Fibroblast of pulmonary artery (primary cell): Measurements from ENCODE around the gene KAT2B.

Experiments
- DNase-seq: peaks from one replicate; pipeline ENCODE4 v3.0.0-alpha.2; 2010; ENCODE audit warnings: low read depth
- H3K4me3 ChIP-seq: replicated peaks from 2 replicates; pipeline ENCODE4 v1.5.1; 2011; ENCODE audit warnings: low read depth, mild to moderate bottlenecking, control low read depth, low read length, moderate library complexity
- TF ChIP-seq, protein P1 (sequence below): IDR thresholded peaks from 2 replicates; pipeline ENCODE4 v1.5.1; 2011; ENCODE audit warnings: mild to moderate bottlenecking, control low read depth, low read length, inconsistent platforms; ENCODE audit errors: missing control alignments

Gene KAT2B

DNA sequence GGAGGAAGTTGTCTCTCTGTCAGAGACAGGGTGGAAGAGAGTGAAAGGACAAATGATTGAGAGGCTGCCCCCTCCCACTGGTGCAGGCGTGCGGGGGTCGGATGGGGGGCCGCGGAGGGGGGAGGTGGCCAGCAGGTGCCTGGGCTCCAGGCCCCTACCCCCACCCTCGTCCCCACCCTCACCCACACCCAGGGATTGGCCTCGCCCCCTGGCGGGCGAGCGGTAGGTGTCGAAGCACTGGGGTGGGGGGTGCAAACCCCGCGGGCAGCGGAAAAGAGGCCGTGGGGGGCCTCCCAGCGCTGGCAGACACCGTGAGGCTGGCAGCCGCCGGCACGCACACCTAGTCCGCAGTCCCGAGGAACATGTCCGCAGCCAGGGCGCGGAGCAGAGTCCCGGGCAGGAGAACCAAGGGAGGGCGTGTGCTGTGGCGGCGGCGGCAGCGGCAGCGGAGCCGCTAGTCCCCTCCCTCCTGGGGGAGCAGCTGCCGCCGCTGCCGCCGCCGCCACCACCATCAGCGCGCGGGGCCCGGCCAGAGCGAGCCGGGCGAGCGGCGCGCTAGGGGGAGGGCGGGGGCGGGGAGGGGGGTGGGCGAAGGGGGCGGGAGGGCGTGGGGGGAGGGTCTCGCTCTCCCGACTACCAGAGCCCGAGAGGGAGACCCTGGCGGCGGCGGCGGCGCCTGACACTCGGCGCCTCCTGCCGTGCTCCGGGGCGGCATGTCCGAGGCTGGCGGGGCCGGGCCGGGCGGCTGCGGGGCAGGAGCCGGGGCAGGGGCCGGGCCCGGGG is at the start of gene KAT2B:
Gene KAT2B (plus strand): TSS at position 682 of the 783 bp plus-strand sequence. CDS start 32 bp downstream, at position 714.
- DNase-seq, result peak; percentile 50
- H3K4me3 ChIP-seq, result peak within 1 kb of the TSS; percentile 70
- TF ChIP-seq, protein P1, sequence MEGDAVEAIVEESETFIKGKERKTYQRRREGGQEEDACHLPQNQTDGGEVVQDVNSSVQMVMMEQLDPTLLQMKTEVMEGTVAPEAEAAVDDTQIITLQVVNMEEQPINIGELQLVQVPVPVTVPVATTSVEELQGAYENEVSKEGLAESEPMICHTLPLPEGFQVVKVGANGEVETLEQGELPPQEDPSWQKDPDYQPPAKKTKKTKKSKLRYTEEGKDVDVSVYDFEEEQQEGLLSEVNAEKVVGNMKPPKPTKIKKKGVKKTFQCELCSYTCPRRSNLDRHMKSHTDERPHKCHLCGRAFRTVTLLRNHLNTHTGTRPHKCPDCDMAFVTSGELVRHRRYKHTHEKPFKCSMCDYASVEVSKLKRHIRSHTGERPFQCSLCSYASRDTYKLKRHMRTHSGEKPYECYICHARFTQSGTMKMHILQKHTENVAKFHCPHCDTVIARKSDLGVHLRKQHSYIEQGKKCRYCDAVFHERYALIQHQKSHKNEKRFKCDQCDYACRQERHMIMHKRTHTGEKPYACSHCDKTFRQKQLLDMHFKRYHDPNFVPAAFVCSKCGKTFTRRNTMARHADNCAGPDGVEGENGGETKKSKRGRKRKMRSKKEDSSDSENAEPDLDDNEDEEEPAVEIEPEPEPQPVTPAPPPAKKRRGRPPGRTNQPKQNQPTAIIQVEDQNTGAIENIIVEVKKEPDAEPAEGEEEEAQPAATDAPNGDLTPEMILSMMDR, result peak; percentile 45

DNA sequence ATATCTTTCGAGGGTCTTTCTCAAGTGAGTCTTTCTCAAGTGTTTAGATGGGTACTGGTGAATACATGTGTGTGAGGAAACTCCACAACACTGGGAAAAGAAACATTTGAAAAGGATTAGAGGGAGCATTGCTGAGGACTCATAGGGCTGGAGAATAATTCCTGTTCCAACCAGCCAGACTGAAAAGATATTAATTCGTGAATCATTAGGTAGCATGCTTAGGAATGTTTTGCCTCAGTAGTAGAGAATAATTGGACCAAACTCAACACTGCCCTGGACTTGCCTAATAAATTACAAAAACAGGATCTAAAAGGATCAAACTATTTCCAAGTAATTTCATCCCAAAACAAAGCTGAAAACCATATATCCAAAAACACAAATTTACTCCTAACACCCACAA is 45.5 kb upstream of the KAT2B start:
- TF ChIP-seq, protein P1, result no peak
- H3K4me3 ChIP-seq, result no peak overlapping the region
- no peak for DNase-seq

DNA sequence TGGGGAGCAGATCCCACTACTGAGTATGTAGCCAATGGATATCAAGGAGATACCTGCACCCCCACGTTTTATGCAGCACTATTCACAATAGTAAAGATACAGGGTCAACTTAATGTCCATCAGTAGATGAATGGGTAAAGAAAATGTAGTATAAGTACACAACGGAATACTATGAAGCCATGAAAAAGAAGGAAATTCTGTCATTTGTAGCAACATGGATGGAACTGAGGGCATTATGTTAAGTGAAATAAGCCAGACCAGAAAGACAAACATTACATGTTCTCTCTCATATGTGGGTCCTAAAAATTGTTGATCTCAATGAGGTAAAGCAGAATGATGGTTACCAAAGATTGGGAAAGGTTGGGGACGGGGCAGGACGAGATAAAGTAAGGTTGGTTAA is 42.7 kb upstream of the KAT2B start:
- TF ChIP-seq, protein P1, result no peak
- H3K4me3 ChIP-seq, result no peak overlapping the region
- no peak for DNase-seq

DNA sequence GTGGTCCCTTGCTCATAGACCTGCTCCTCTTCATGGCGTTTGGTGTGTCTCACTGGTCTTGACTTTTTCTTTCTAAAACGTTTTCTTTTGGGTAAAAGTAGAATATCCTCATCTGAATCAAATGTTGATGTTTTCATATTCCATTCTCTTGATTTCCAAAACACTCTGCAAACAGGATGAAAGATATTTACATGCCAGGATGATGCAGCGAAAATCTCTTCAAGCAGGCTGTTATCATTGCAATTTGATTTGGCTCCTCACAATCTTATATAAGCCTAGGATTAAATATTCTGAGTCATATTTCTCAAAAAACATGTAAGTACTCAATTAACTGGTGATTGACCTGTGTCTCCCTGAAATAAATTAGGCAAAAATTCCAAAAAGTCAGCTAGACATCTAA is 38.3 kb upstream of the KAT2B start:
- DNase-seq, result no peak
- TF ChIP-seq, protein P1, result no peak
- no peak overlapping the region for H3K4me3 ChIP-seq

DNA sequence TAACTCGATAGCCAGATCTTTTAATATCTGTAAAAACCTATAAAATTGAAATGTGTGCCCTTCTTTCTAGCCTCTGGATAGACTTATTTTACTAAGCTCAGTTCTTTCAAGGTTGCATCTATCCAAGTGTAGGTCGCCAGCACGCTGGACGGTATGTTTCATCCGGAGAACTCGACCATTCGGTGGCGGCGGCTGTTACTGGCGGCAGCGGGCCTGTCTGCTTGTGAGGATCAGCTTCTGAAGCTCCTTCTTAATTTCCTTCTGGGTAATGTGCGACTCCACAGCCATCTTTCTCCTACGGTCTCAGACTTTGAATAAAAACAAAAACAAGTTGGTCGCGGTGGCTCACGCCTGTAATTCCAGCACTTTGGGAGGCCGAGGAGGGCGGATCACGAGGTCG is 32.3 kb upstream of the KAT2B start:
- TF ChIP-seq, protein P1, result no peak
- no peak for DNase-seq
- H3K4me3 ChIP-seq, result no peak overlapping the region

DNA sequence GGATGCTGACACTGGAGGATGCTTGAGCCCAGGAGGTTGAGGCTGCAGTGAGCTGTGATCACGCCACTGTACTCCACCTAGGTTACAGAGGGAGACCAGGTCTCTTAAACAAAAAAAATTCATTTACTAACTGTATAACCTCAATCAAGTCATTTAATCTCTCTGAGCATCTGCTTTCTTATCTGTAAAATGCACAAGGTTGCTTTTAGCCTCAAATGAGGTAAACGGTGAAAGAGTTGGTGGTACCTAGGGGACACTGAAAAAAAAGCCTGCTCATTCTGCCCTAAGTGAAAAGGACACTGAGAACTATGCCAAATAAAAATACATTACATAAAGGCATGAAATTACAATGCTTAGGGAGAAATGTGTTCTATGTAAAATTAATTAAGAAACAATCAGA is 31.6 kb upstream of the KAT2B start:
- TF ChIP-seq, protein P1, result no peak
- no peak for DNase-seq
- no peak overlapping the region for H3K4me3 ChIP-seq

DNA sequence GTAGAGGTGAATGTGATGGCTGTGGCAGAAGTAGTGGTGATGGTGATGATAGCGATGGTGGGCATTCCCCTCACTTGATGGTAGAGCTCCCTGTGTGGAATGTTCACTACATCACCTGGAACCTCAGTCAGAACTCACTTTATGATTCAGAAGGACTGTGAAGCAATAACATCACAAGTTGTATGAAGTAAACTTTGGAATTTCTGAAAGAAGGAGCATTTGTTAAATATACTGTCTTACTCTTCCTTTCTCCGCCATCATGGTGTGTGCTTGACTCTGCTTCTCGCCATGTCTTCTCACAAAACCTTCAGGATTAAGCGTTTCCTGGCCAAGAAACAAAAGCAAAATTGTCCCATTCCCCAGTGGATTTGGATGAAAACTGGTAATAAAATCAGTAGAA is 28.1 kb upstream of the KAT2B start, which contains the start of gene PP2D1:
Gene PP2D1 (minus strand): TSS at position 101 of the 400 bp plus-strand sequence. CDS start 192 bp downstream, outside the sequence.
- no peak within 1 kb of the TSS for H3K4me3 ChIP-seq
- no peak for DNase-seq
- TF ChIP-seq, protein P1, result no peak
